Lung microvascular endothelial cell (primary cell): ENCODE data around the gene CISH. TPM values are rescaled to one million over a fixed set of nuclear protein-coding genes. Genes with fewer than 3 reads are reported as not detected.
A peak's percentile ranks its signal among the peaks of the same experiment; 100 is the strongest.

Experiments used
- DNase-seq, 2 donors: peaks; one replicate each; pipeline versions ENCODE4 v3.0.0 to v3.0.0-alpha.2; 2010; ENCODE audit warnings: low read depth in 2 of 2
- total RNA-seq: library from RNA; depleted of rRNA; stranded (reverse); fragments of >200 nt; gene quantifications from 2 replicates; pipeline ENCODE4 v1.2.1, GENCODE V29; 2014

The CISH gene
- total RNA-seq, 1 donor from 2014 or later, result 0.20 TPM

GRCh38 chr3:50637011-50637410 lies 25.4 kb upstream of the CISH start:
- DNase-seq, result no peak

- no peak for DNase-seq
Observed at GRCh38 chr3:50635066-50635465, 23.5 kb upstream of the CISH start.

- no peak for DNase-seq
Observed at GRCh38 chr3:50633230-50633790, 21.7 kb upstream of the CISH start.

GRCh38 chr3:50632450-50632849 lies 20.9 kb upstream of the CISH start:
- DNase-seq, result no peak

GRCh38 chr3:50630877-50631276 lies 19.3 kb upstream of the CISH start:
- no peak for DNase-seq

GRCh38 chr3:50630394-50630793 lies 18.8 kb upstream of the CISH start:
- DNase-seq, result no peak

- DNase-seq, result no peak
Observed at GRCh38 chr3:50628601-50629000, 17.0 kb upstream of the CISH start.

- DNase-seq, result peak in 1 of 2 donors; percentile 56
Observed at GRCh38 chr3:50627407-50628051, 16.0 kb upstream of the CISH start.

- DNase-seq, result no peak
Observed at GRCh38 chr3:50626401-50626800, 14.8 kb upstream of the CISH start.

GRCh38 chr3:50625231-50626182 lies 13.9 kb upstream of the CISH start:
- DNase-seq, result no peak

GRCh38 chr3:50624634-50625033 lies 13.1 kb upstream of the CISH start:
- no peak for DNase-seq

- DNase-seq, result peak; percentile 33 to 43
Observed at GRCh38 chr3:50623840-50624474, 12.4 kb upstream of the CISH start.

GRCh38 chr3:50622881-50623280 lies 11.3 kb upstream of the CISH start:
- DNase-seq, result no peak

- no peak for DNase-seq
Observed at GRCh38 chr3:50620820-50621219, 9.2 kb upstream of the CISH start.

GRCh38 chr3:50620420-50620819 lies 8.8 kb upstream of the CISH start:
- DNase-seq, result no peak

GRCh38 chr3:50617911-50618481 lies 6.4 kb upstream of the CISH start:
- DNase-seq, result no peak

GRCh38 chr3:50617096-50617791 lies 5.7 kb upstream of the CISH start, which contains the start of gene MAPKAPK3:
TSS of gene MAPKAPK3 (plus strand) at chr3:50617151. CDS start at chr3:50617566, 415 bp downstream.
- DNase-seq, result peak in 1 of 2 donors; percentile 17

GRCh38 chr3:50616770-50617095 lies 5.2 kb upstream of the CISH start:
- DNase-seq, result peak; percentile 71 to 82

GRCh38 chr3:50616003-50616769 lies 4.6 kb upstream of the CISH start:
- peak; percentile 82 to 83 for DNase-seq

GRCh38 chr3:50615190-50615589 lies 3.6 kb upstream of the CISH start:
- DNase-seq, result no peak
